Psoas muscle (tissue), 8 donors: ENCODE measurements around the gene RAB3D. TPM values are rescaled to one million over a fixed set of nuclear protein-coding genes. Genes with fewer than 3 reads are reported as not detected.
A peak's percentile ranks its signal among the peaks of the same experiment; 100 is the strongest.
"Not testable (repeated sequence)": the region's sequence is repeated elsewhere in the genome, so short reads cannot be mapped to it uniquely, and the experiment has no call there.

Source experiments
- ATAC-seq, 4 donors: fragments of 200-7000 bp; cut with Tn5 transposase; one replicate each; pipeline ENCODE4 v1.9.1; 2020; ENCODE audit warnings: moderate library complexity in 3 of 4, mild to moderate bottlenecking in 2 of 4
- DNase-seq, 2 donors: peaks; one replicate each; pipeline ENCODE4 v3.0.0-alpha.2; 2020
- H3K27ac ChIP-seq: fragments of 200-600 bp; one replicate; pipeline ENCODE4 v1.8.0; 2022
- H3K27me3 ChIP-seq, 3 donors: fragments of 200-600 bp in 1 of 3; one replicate each; pipeline versions ENCODE4 v1.6.1 to v1.8.0; 2013 to 2022; ENCODE audit warnings: low read length in 2 of 3, mild to moderate bottlenecking in 2 of 3, moderate library complexity in 1 of 3; ENCODE audit not compliant: insufficient read depth in 3 of 3
- H3K36me3 ChIP-seq, 2 donors: fragments of 200-600 bp in 1 of 2; one replicate each; pipeline versions ENCODE4 v1.6.1 to v1.8.0; 2013 to 2022; ENCODE audit warnings: low read depth in 1 of 2, mild to moderate bottlenecking in 1 of 2, moderate library complexity in 1 of 2; ENCODE audit not compliant: insufficient read depth in 1 of 2
- H3K4me1 ChIP-seq: fragments of 200-600 bp; one replicate; pipeline ENCODE4 v1.8.0; 2022
- H3K4me3 ChIP-seq: fragments of 200-600 bp; one replicate; pipeline ENCODE4 v1.8.0; 2022; ENCODE audit warnings: mild to moderate bottlenecking
- H3K9me3 ChIP-seq: fragments of 200-600 bp; one replicate; pipeline ENCODE4 v1.8.0; 2022
- CTCF ChIP-seq: fragments of 200-600 bp; IDR thresholded peaks from one replicate; pipeline ENCODE4 v1.8.0; 2022; ENCODE audit warnings: antibody characterized with exemption
- WGBS, 3 donors: extraction: QIAGEN DNeasy Blood & Tissue Kit; methylation state at CpG; one replicate each; pipeline versions ENCODE4 v1.1.6 to v1.1.7; 2013; 5-methylcytosine and 5-hydroxymethylcytosine counted together
- intact Hi-C, 2 donors: fragments of 100-400 bp; cut with DNase I; formaldehyde crosslinking; loops; one replicate each; pipeline versions ENCODE4 v1.11.0 to v1.14.2; 2022
- polyA plus RNA-seq, 3 donors: library from polyadenylated mRNA; stranded (reverse); fragments of 200-250 nt; gene quantifications; one replicate each; pipeline ENCODE4 v1.2.3, GENCODE V29; 2013
- total RNA-seq, 4 donors: library from RNA; stranded (reverse); fragmentation: NEBNext Ultra II Directional in 2 of 4; extraction: Animal tissue kit (Norgen Biotek cat#: 25700) in 2 of 4; gene quantifications; one replicate each; pipeline versions ENCODE4 v1.2.1 to v1.2.4, GENCODE V29; 2021 to 2023
- donor health status: healthy with polysubstance abuse.
- donor health status: DM: no; HTN: no; CAD: no; lungs with moderate emphysema.
- donor health status: Bipolar disorder and iron deficiency.
- donor health status: healthy.
- donor health status: DM: yes; HTN: yes; CAD: no.
- donor health status: DM: no; HTN: no; CAD: no.
- donor health status: DM: no; HTN: no; CAD: no.
- donor health status: DM: yes; HTN: yes; CAD: no.

The RAB3D gene
- total and polyA plus RNA-seq, 7 donors, result 1.1 to 5.6 (median 4.0) TPM

GRCh38 chr19:11338569-11339253, 746 bp downstream of the RAB3D start:
- ATAC-seq, result peak in 3 of 4 donors; percentile 7 to 21 (median 8)
- DNase-seq, result no peak
- intact Hi-C loops, result no loop called here
- H3K4me1 ChIP-seq, result no peaks in the 10 kb centered on the region
- peak overlapping the region; percentile 69 for H3K4me3 ChIP-seq
- H3K27me3 ChIP-seq, result no peaks in the 10 kb centered on the region
- H3K27ac ChIP-seq, result peak overlapping the region; percentile 63
- TF ChIP-seq CTCF, result no peak
- WGBS, 3 donors, result 49 to 50% (median 49%) methylated on average over 18 to 21 of the region's 21 CpGs
- H3K36me3 ChIP-seq, result peaks cover 4 to 57% of the 10 kb centered on the region in 2 donors
- no peaks in the 10 kb centered on the region for H3K9me3 ChIP-seq

- Histone ChIP-seq H3K4me3 (peak overlapping the region; percentile 69), H3K27ac (no peak overlapping the region), H3K9me3 (no peaks in the 10 kb centered on the region), H3K4me1 (no peaks in the 10 kb centered on the region), H3K36me3 (peaks cover 4 to 59% of the 10 kb centered on the region in 2 donors), H3K27me3 (no peaks in the 10 kb centered on the region)
- intact Hi-C loops, result no loop called here
- no peak for TF ChIP-seq CTCF
- DNase-seq (no peak), ATAC-seq (no peak)
- 92 to 95% (median 94%) methylated on average over 7 of the region's 7 CpGs for WGBS, 3 donors
These were observed 1.3 kb downstream of the RAB3D start for GRCh38 chr19:11338121-11338520.

- WGBS, 3 donors, result 80 to 81% (median 80%) methylated on average over 13 to 14 of the region's 14 CpGs
- no peaks in the 10 kb centered on the region for H3K4me1 ChIP-seq
- no peak for TF ChIP-seq CTCF
- no peaks in the 10 kb centered on the region for H3K9me3 ChIP-seq
- no peaks in the 10 kb centered on the region for H3K27me3 ChIP-seq
- H3K36me3 ChIP-seq, result peaks cover 4 to 59% of the 10 kb centered on the region in 2 donors
- ATAC-seq, result no peak
- no peak for DNase-seq
- no peak overlapping the region for H3K27ac ChIP-seq
- intact Hi-C loops, result no loop called here
- H3K4me3 ChIP-seq, result no peak overlapping the region
These were observed 2.4 kb downstream of the RAB3D start for GRCh38 chr19:11337080-11337479.

- H3K4me1 ChIP-seq, result no peaks in the 10 kb centered on the region
- intact Hi-C loops, result no loop called here
- no peaks in the 10 kb centered on the region for H3K9me3 ChIP-seq
- H3K4me3 ChIP-seq, result no peak overlapping the region
- DNase-seq (no peak), ATAC-seq (no peak)
- H3K27me3 ChIP-seq, result no peaks in the 10 kb centered on the region
- TF ChIP-seq CTCF, result no peak
- no peak overlapping the region for H3K27ac ChIP-seq
- 94% methylated on average over 17 of the region's 17 CpGs for WGBS, 3 donors
- peaks cover 4 to 65% of the 10 kb centered on the region in 2 donors for H3K36me3 ChIP-seq
These were observed 3.9 kb downstream of the RAB3D start for GRCh38 chr19:11335449-11336146.

GRCh38 chr19:11333838-11334237, 5.6 kb downstream of the RAB3D start:
- intact Hi-C loops, H3K27me3 ChIP-seq, H3K4me3 ChIP-seq, ATAC-seq, H3K4me1 ChIP-seq, DNase-seq, H3K27ac ChIP-seq, H3K9me3 ChIP-seq: not testable (repeated sequence)
- H3K36me3 ChIP-seq, result peaks cover 4 to 77% of the 10 kb centered on the region in 2 donors
- WGBS, 3 donors, result 82 to 86% (median 83%) methylated on average over 9 of the region's 9 CpGs
